Panc1 (cell line): ENCODE measurements around the gene SLC6A7. TPM values are rescaled to one million over a fixed set of nuclear protein-coding genes. Genes with fewer than 3 reads are reported as not detected.

ENCODE experiments used
- ATAC-seq: fragments of 200-7000 bp; cut with Tn5 transposase; 2 replicates; pipeline ENCODE4 v1.9.1; 2020; ENCODE audit warnings: mild to moderate bottlenecking, moderate library complexity
- BruUV-seq: library from RNA; stranded (reverse); fragments of 400-500 nt; replicated peaks from 2 replicates; lab custom pipeline; 2021; lab: Mats Ljungman, UMichigan
- CTCF ChIA-PET: fragments of 300-600 bp; sonication (Branson Sonifier 250); formaldehyde crosslinking; loops from one replicate; lab custom pipeline; 2022; ENCODE audit warnings: antibody characterized with exemption; lab: Charles Lee
- POLR2A ChIA-PET: fragments of 300-600 bp; sonication (Branson Sonifier 250); formaldehyde crosslinking; loops from one replicate; lab custom pipeline; 2022; ENCODE audit warnings: antibody characterized with exemption; lab: Charles Lee
- DNase-seq: peaks from one replicate; pipeline ENCODE4 v3.0.0-alpha.2; 2010; ENCODE audit warnings: low read depth, low spot score
- H3K27ac ChIP-seq: 2 replicates; pipeline ENCODE4 v1.5.1; 2011; ENCODE audit warnings: mild to moderate bottlenecking, low read length, inconsistent platforms
- H3K27me3 ChIP-seq: fragments of 200-500 bp; sonication (Bioruptor generic); 2 replicates; pipeline ENCODE4 v1.6.0; 2014; ENCODE audit warnings: low read length, inconsistent platforms; ENCODE audit not compliant: control insufficient read depth, insufficient read depth
- H3K36me3 ChIP-seq: fragments of 200-500 bp; sonication (Bioruptor generic); 2 replicates; pipeline ENCODE4 v1.5.1; 2014; ENCODE audit warnings: inconsistent platforms, mild to moderate bottlenecking, low read length, moderate library complexity; ENCODE audit not compliant: control insufficient read depth, insufficient read depth
- H3K4me1 ChIP-seq: 2 replicates; pipeline ENCODE4 v1.5.1; 2011; ENCODE audit warnings: inconsistent platforms, mild to moderate bottlenecking, low read length, moderate library complexity; ENCODE audit not compliant: control insufficient read depth, insufficient read depth
- H3K4me3 ChIP-seq, 2 experiments: 2 replicates each; pipeline ENCODE4 v1.5.1; 2011 to 2012; ENCODE audit warnings: low read depth in 2 of 2, low read length in 2 of 2, mild to moderate bottlenecking in 2 of 2, inconsistent platforms in 1 of 2, moderate library complexity in 1 of 2
- H3K9me3 ChIP-seq: fragments of 200-500 bp; sonication (Bioruptor generic); 2 replicates; pipeline ENCODE4 v1.5.1; 2014; ENCODE audit warnings: low read depth, mild to moderate bottlenecking, inconsistent platforms, low read length, moderate library complexity; ENCODE audit not compliant: control insufficient read depth, insufficient read depth
- POLR2AphosphoS5 ChIP-seq: IDR thresholded peaks from 2 replicates; pipeline ENCODE4 v1.6.1; 2012; ENCODE audit warnings: mild to moderate bottlenecking, low read depth, low read length, moderate library complexity
- SIN3A ChIP-seq: IDR thresholded peaks from 2 replicates; pipeline ENCODE4 v1.6.1; 2012; ENCODE audit warnings: low read depth, mild to moderate bottlenecking, low read length, moderate library complexity, borderline replicate concordance; ENCODE audit not compliant: insufficient read depth
- TCF7L2 ChIP-seq: IDR thresholded peaks from 2 replicates; pipeline ENCODE4 v1.6.1; 2011; ENCODE audit warnings: mild to moderate bottlenecking, low read depth, low read length, inconsistent platforms
- in situ Hi-C: cut with HindIII; loops from 2 replicates; pipeline ENCODE4 v1.10.0; 2016; ENCODE audit warnings: low sequenced_read_pairs, low pct_unique_long_range_greater_than_20kb
- intact Hi-C: fragments of 100-400 bp; cut with micrococcal nuclease; formaldehyde crosslinking; loops from one replicate; pipeline ENCODE4 v1.10.0; 2022; ENCODE audit not compliant: unreplicated experiment
- total RNA-seq: library from RNA; stranded (reverse); gene quantifications from one replicate; pipeline ENCODE4 v1.2.1, GENCODE V29; 2021; ENCODE audit not compliant: unreplicated experiment
- TF ChIP-seq, protein P1 (sequence below), 2 experiments: IDR thresholded peaks; 2 replicates each; pipeline ENCODE4 v1.6.1; 2011 to 2012; ENCODE audit warnings: low read depth in 2 of 2, control low read depth in 1 of 2, low read length in 1 of 2, mild to moderate bottlenecking in 1 of 2, moderate library complexity in 1 of 2; ENCODE audit not compliant: insufficient read depth in 1 of 2
- TF ChIP-seq, protein P2 (sequence below): fragments of 450-650 bp; IDR thresholded peaks from 2 replicates; pipeline ENCODE4 v1.5.1; 2017; ENCODE audit warnings: mild to moderate bottlenecking

Gene SLC6A7
- total RNA-seq, 1 experiment from 2014 or later: not detected

DNA sequence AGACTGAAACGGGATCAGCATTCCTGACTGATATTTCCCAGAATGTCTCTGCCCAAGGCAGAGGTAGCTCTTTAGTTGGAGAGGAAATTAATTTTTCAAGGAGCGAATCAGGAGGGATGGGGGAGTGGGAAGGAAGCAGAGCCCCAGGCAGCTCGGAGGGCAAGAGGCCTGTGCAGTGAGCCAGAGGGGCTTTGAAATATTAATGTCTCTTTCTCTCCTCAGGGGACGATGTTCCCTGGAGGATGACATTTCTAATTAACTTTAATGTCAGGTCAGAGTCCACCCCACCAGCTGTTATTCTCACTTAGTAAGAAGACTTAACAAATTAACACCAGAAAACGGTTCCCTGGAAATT lies 45.6 kb downstream of the SLC6A7 start:
- Histone ChIP-seq H3K36me3 (no peaks in the 10 kb centered on the region), H3K9me3 (no peaks in the 10 kb centered on the region), H3K27ac (no peak overlapping the region), H3K4me3 (no peak overlapping the region), H3K4me1 (no peaks in the 10 kb centered on the region), H3K27me3 (no peaks in the 10 kb centered on the region)
- ChIA-PET POLR2A (no interaction called here), CTCF (no interaction called here)
- ATAC-seq: no peak
- no peak for TF ChIP-seq POLR2AphosphoS5
- TF ChIP-seq, protein P1, sequence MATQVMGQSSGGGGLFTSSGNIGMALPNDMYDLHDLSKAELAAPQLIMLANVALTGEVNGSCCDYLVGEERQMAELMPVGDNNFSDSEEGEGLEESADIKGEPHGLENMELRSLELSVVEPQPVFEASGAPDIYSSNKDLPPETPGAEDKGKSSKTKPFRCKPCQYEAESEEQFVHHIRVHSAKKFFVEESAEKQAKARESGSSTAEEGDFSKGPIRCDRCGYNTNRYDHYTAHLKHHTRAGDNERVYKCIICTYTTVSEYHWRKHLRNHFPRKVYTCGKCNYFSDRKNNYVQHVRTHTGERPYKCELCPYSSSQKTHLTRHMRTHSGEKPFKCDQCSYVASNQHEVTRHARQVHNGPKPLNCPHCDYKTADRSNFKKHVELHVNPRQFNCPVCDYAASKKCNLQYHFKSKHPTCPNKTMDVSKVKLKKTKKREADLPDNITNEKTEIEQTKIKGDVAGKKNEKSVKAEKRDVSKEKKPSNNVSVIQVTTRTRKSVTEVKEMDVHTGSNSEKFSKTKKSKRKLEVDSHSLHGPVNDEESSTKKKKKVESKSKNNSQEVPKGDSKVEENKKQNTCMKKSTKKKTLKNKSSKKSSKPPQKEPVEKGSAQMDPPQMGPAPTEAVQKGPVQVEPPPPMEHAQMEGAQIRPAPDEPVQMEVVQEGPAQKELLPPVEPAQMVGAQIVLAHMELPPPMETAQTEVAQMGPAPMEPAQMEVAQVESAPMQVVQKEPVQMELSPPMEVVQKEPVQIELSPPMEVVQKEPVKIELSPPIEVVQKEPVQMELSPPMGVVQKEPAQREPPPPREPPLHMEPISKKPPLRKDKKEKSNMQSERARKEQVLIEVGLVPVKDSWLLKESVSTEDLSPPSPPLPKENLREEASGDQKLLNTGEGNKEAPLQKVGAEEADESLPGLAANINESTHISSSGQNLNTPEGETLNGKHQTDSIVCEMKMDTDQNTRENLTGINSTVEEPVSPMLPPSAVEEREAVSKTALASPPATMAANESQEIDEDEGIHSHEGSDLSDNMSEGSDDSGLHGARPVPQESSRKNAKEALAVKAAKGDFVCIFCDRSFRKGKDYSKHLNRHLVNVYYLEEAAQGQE (IDR thresholded peaks at IDR 0.05; ENCODE audit: insufficient read depth in 1 of 2, low read depth in 2 of 2, low read length in 1 of 2): no peak
- TF ChIP-seq, protein P2, sequence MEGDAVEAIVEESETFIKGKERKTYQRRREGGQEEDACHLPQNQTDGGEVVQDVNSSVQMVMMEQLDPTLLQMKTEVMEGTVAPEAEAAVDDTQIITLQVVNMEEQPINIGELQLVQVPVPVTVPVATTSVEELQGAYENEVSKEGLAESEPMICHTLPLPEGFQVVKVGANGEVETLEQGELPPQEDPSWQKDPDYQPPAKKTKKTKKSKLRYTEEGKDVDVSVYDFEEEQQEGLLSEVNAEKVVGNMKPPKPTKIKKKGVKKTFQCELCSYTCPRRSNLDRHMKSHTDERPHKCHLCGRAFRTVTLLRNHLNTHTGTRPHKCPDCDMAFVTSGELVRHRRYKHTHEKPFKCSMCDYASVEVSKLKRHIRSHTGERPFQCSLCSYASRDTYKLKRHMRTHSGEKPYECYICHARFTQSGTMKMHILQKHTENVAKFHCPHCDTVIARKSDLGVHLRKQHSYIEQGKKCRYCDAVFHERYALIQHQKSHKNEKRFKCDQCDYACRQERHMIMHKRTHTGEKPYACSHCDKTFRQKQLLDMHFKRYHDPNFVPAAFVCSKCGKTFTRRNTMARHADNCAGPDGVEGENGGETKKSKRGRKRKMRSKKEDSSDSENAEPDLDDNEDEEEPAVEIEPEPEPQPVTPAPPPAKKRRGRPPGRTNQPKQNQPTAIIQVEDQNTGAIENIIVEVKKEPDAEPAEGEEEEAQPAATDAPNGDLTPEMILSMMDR: no peak
- TF ChIP-seq TCF7L2: no peak
- no peak for TF ChIP-seq SIN3A
- in situ Hi-C loops (no loop called here), intact Hi-C loops (no loop called here)
- DNase-seq: no peak
- no TSS peak for BruUV-seq

DNA sequence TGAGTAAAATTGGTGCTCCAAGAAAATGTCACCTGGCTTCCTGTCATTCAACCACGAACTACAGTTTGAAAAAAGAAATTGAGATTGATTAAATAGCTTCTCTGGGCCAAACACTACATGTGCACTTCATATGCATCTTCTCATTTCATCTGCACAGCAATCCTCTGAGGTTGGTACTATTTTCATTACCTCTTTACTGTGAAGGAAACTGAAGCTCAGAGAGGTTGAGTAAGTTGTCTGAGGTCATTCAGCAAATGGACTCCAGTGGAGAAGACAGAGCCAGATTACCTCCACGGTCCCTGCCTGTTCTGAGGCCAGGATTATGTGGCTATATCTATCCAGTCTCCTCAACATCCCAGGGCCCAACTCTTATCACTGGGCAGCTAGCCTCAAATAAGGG lies 46.5 kb downstream of the SLC6A7 start:
- Histone ChIP-seq H3K4me3 (no peak overlapping the region), H3K4me1 (no peaks in the 10 kb centered on the region), H3K27me3 (no peaks in the 10 kb centered on the region), H3K27ac (no peak overlapping the region), H3K9me3 (no peaks in the 10 kb centered on the region), H3K36me3 (no peaks in the 10 kb centered on the region)
- intact Hi-C loops: no loop called here
- in situ Hi-C loops: no loop called here
- no peak for ATAC-seq
- ChIA-PET CTCF (no interaction called here), POLR2A (no interaction called here)
- no TSS peak for BruUV-seq
- TF ChIP-seq, protein P2: no peak
- TF ChIP-seq TCF7L2: no peak
- no peak for TF ChIP-seq SIN3A
- TF ChIP-seq, protein P1 (IDR thresholded peaks at IDR 0.05; ENCODE audit: insufficient read depth in 1 of 2, low read depth in 2 of 2, low read length in 1 of 2): no peak
- no peak for TF ChIP-seq POLR2AphosphoS5
- no peak for DNase-seq
